HG03025 (cell line): ENCODE measurements around the gene NYNRIN.

Experiments used
- ATAC-seq: cut with Tn5 transposase; IDR thresholded peaks from one replicate; pipeline ENCODE4 v1.9.1; 2021; ENCODE audit warnings: mild to moderate bottlenecking, moderate library complexity; ENCODE audit not compliant: unreplicated experiment, low FRiP score

Gene NYNRIN

GRCh38 chr14:24414077-24414476, 15.3 kb downstream of the NYNRIN start:
- no peak for ATAC-seq

GRCh38 chr14:24414732-24415420, 16.1 kb downstream of the NYNRIN start:
- no peak for ATAC-seq

GRCh38 chr14:24415421-24416253, 16.8 kb downstream of the NYNRIN start:
- ATAC-seq, result no peak

- ATAC-seq, result no peak
Measured at GRCh38 chr14:24416254-24416931, 17.6 kb downstream of the NYNRIN start.

- no peak for ATAC-seq
Measured at GRCh38 chr14:24416932-24417619, 18.3 kb downstream of the NYNRIN start.

- no peak for ATAC-seq
Measured at GRCh38 chr14:24417832-24418491, 19.2 kb downstream of the NYNRIN start.

- ATAC-seq, result no peak
Measured at GRCh38 chr14:24418492-24418873, 19.7 kb downstream of the NYNRIN start.

GRCh38 chr14:24422261-24422660, 23.5 kb downstream of the NYNRIN start:
- ATAC-seq, result no peak

- ATAC-seq, result no peak
Measured at GRCh38 chr14:24422694-24423601, 24.1 kb downstream of the NYNRIN start.

GRCh38 chr14:24425704-24426103, 26.9 kb downstream of the NYNRIN start:
- ATAC-seq, result no peak

GRCh38 chr14:24426150-24426911, 27.5 kb downstream of the NYNRIN start:
- no peak for ATAC-seq

GRCh38 chr14:24426912-24427536, 28.2 kb downstream of the NYNRIN start:
- no peak for ATAC-seq

- ATAC-seq, result no peak
Measured at GRCh38 chr14:24427537-24428508, 29.0 kb downstream of the NYNRIN start.

- no peak for ATAC-seq
Measured at GRCh38 chr14:24428628-24429394, 30.0 kb downstream of the NYNRIN start.

GRCh38 chr14:24429395-24430142, 30.8 kb downstream of the NYNRIN start, which contains the start of the genes CBLN3 and KHNYN:
Gene CBLN3, minus strand, starts transcription at chr14:24429668. Its CDS starts 614 bp downstream, at chr14:24429054.
Gene KHNYN, plus strand, starts transcription at chr14:24429954. Its CDS starts 777 bp downstream, at chr14:24430731.
- peak; percentile 83 for ATAC-seq
